H9 (cell line): ENCODE results near the gene MRPL36. TPM values are rescaled to one million over a fixed set of nuclear protein-coding genes. Genes with fewer than 3 reads are reported as not detected.

Experiments used
- DNase-seq: peaks from one replicate; pipeline ENCODE4 v3.0.0-alpha.2; 2017
- H2AFZ ChIP-seq: one replicate; pipeline ENCODE4 v1.6.1; 2013; ENCODE audit warnings: mild to moderate bottlenecking, low read length, control low read depth, moderate library complexity
- H2AK5ac ChIP-seq: 2 replicates; pipeline ENCODE4 v1.6.1; 2013; ENCODE audit warnings: low read length, control low read depth, mixed read lengths; ENCODE audit not compliant: insufficient read length
- H2BK120ac ChIP-seq: one replicate; pipeline ENCODE4 v1.6.1; 2013; ENCODE audit warnings: low read depth, mild to moderate bottlenecking, low read length, control low read depth, inconsistent platforms; ENCODE audit not compliant: poor library complexity, severe bottlenecking
- H2BK12ac ChIP-seq: 2 replicates; pipeline ENCODE4 v1.6.1; 2013; ENCODE audit warnings: low read length, control low read depth, mixed read lengths, low read depth; ENCODE audit not compliant: insufficient read length
- H2BK15ac ChIP-seq: 2 replicates; pipeline ENCODE4 v1.6.1; 2013; ENCODE audit warnings: low read depth, low read length, control low read depth
- H2BK20ac ChIP-seq: one replicate; pipeline ENCODE4 v1.6.1; 2013; ENCODE audit warnings: low read depth, mild to moderate bottlenecking, low read length, control low read depth, inconsistent platforms; ENCODE audit not compliant: poor library complexity, severe bottlenecking
- H2BK5ac ChIP-seq: 2 replicates; pipeline ENCODE4 v1.6.1; 2013; ENCODE audit warnings: low read length, control low read depth, mixed read lengths; ENCODE audit not compliant: insufficient read length
- H3K14ac ChIP-seq: 2 replicates; pipeline ENCODE4 v1.6.1; 2013; ENCODE audit warnings: low read length, control low read depth; ENCODE audit not compliant: insufficient read depth
- H3K18ac ChIP-seq: 2 replicates; pipeline ENCODE4 v1.6.1; 2013; ENCODE audit warnings: low read depth, mild to moderate bottlenecking, mixed read lengths, low read length, control low read depth; ENCODE audit not compliant: insufficient read length
- H3K23ac ChIP-seq: 2 replicates; pipeline ENCODE4 v1.6.1; 2013; ENCODE audit warnings: low read length, control low read depth, mixed read lengths, low read depth; ENCODE audit not compliant: insufficient read length
- H3K23me2 ChIP-seq: 2 replicates; pipeline ENCODE4 v1.6.1; 2013; ENCODE audit warnings: low read depth, mild to moderate bottlenecking, mixed read lengths, low read length, control low read depth; ENCODE audit not compliant: insufficient read length, poor library complexity, severe bottlenecking
- H3K27ac ChIP-seq: 2 replicates; pipeline ENCODE4 v1.5.1; 2013; ENCODE audit warnings: low read length, control low read depth, mixed read lengths, low read depth; ENCODE audit not compliant: insufficient read length
- H3K27me3 ChIP-seq: 2 replicates; pipeline ENCODE4 v1.6.1; 2013; ENCODE audit warnings: low read length, control low read depth, inconsistent platforms; ENCODE audit not compliant: insufficient read depth
- H3K4ac ChIP-seq: 2 replicates; pipeline ENCODE4 v1.6.1; 2013; ENCODE audit warnings: low read depth, mild to moderate bottlenecking, control low read depth, inconsistent platforms, low read length, moderate library complexity
- H3K4me1 ChIP-seq: 2 replicates; pipeline ENCODE4 v1.6.1; 2013; ENCODE audit warnings: low read length, control low read depth, inconsistent platforms; ENCODE audit not compliant: insufficient read depth
- H3K4me2 ChIP-seq: 2 replicates; pipeline ENCODE4 v1.6.1; 2013; ENCODE audit warnings: low read length, control low read depth, mixed read lengths; ENCODE audit not compliant: insufficient read length, insufficient read depth
- H3K56ac ChIP-seq: 2 replicates; pipeline ENCODE4 v1.6.1; 2013; ENCODE audit warnings: low read depth, mild to moderate bottlenecking, mixed read lengths, low read length, control low read depth; ENCODE audit not compliant: insufficient read length
- H3K79me1 ChIP-seq: 2 replicates; pipeline ENCODE4 v1.6.1; 2013; ENCODE audit warnings: low read depth, mild to moderate bottlenecking, moderate library complexity, low read length, control low read depth, inconsistent platforms; ENCODE audit not compliant: insufficient read depth, poor library complexity, severe bottlenecking
- H3K79me2 ChIP-seq: 2 replicates; pipeline ENCODE4 v1.6.1; 2013; ENCODE audit warnings: low read length, control low read depth, inconsistent platforms; ENCODE audit not compliant: insufficient read depth
- H3K9ac ChIP-seq: 2 replicates; pipeline ENCODE4 v1.6.1; 2013; ENCODE audit warnings: low read length, control low read depth, mixed read lengths; ENCODE audit not compliant: insufficient read length; ENCODE audit errors: extremely low read depth
- H3K9me3 ChIP-seq: one replicate; pipeline ENCODE4 v1.6.1; 2013; ENCODE audit warnings: low read depth, low read length, inconsistent platforms; ENCODE audit not compliant: control insufficient read depth
- H3T11ph ChIP-seq: one replicate; pipeline ENCODE4 v1.6.1; 2013; ENCODE audit warnings: mild to moderate bottlenecking, low read length, control low read depth, inconsistent platforms
- H4K20me1 ChIP-seq: one replicate; pipeline ENCODE4 v1.6.1; 2013; ENCODE audit not compliant: control insufficient read depth, insufficient read length, insufficient read depth
- H4K5ac ChIP-seq: 2 replicates; pipeline ENCODE4 v1.6.1; 2013; ENCODE audit warnings: low read depth, mild to moderate bottlenecking, mixed read lengths, low read length, control low read depth; ENCODE audit not compliant: insufficient read length
- H4K8ac ChIP-seq: replicated peaks from 2 replicates; pipeline ENCODE4 v1.6.1; 2013; ENCODE audit warnings: low read length, control low read depth, mixed read lengths, low read depth; ENCODE audit not compliant: insufficient read length
- H4K91ac ChIP-seq: 2 replicates; pipeline ENCODE4 v1.6.1; 2013; ENCODE audit warnings: low read depth, mild to moderate bottlenecking, moderate library complexity, mixed read lengths, low read length, control low read depth; ENCODE audit not compliant: insufficient read length
- H3K27ac Mint-ChIP-seq, 3 experiments: 2 replicates in 2 of 3; 3 replicates in 1 of 3; pipeline ENCODE4 v1.8.0; 2020 to 2021; ENCODE audit warnings: mixed read lengths in 3 of 3, mild to moderate bottlenecking in 1 of 3, moderate library complexity in 1 of 3
- H3K27me3 Mint-ChIP-seq: 2 replicates; pipeline ENCODE4 v1.8.0; 2021; ENCODE audit warnings: low read depth, mild to moderate bottlenecking, moderate library complexity, mixed read lengths
- H3K36me3 Mint-ChIP-seq, 3 experiments: 2 replicates in 2 of 3; 3 replicates in 1 of 3; pipeline ENCODE4 v1.8.0; 2020 to 2021; ENCODE audit warnings: low read depth in 3 of 3, mixed read lengths in 3 of 3; ENCODE audit not compliant: insufficient read depth in 1 of 3
- H3K4me1 Mint-ChIP-seq, 2 experiments: 2 replicates each; pipeline ENCODE4 v1.8.0; 2020; ENCODE audit warnings: mixed read lengths in 2 of 2
- H3K4me3 Mint-ChIP-seq, 2 experiments: 2 replicates in 1 of 2; 3 replicates in 1 of 2; pipeline ENCODE4 v1.8.0; 2020 to 2021; ENCODE audit warnings: mild to moderate bottlenecking in 2 of 2, mixed read lengths in 2 of 2, moderate library complexity in 1 of 2
- H3K9me3 Mint-ChIP-seq, 2 experiments: 2 replicates in 1 of 2; 3 replicates in 1 of 2; pipeline ENCODE4 v1.8.0; 2020; ENCODE audit warnings: mild to moderate bottlenecking in 2 of 2, mixed read lengths in 2 of 2, moderate library complexity in 1 of 2
- WGBS: extraction: QIAGEN DNeasy Blood & Tissue Kit; methylation state at CpG from one replicate; pipeline ENCODE4 v1.1.7; 2013; ENCODE audit warnings: missing lambda C conversion rate, low lambda C conversion rate, mixed read lengths; ENCODE audit not compliant: insufficient read length; ENCODE audit errors: extremely low coverage; 5-methylcytosine and 5-hydroxymethylcytosine counted together
- total RNA-seq: library from RNA; stranded (reverse); gene quantifications from 2 replicates; pipeline ENCODE4 v1.2.1, GENCODE V29; 2021
- TF ChIP-seq, protein P1 (sequence below): fragments of 200-600 bp; sonication (generic); conservative IDR thresholded peaks from 3 replicates; pipeline ENCODE4 v1.8.0; 2021; ENCODE audit warnings: antibody characterized with exemption, mild to moderate bottlenecking

MRPL36 gene
- total RNA-seq, 1 experiment from 2014 or later = 67.3 TPM

- Histone ChIP-seq H2AK5ac (no peak overlapping the region), H3K4me2 (no peak overlapping the region), H3K4ac (no peak overlapping the region), H2BK5ac (no peak overlapping the region), H3K27ac (no peak overlapping the region), H3K79me2 (no peaks in the 10 kb centered on the region), H3K4me1 (peaks cover 3% of the 10 kb centered on the region; the same call in 1 of the 2 replicates), H2BK120ac (no peak overlapping the region), H3K9ac (no peak overlapping the region), H2BK12ac (no peak overlapping the region), H4K8ac (no peak overlapping the region), H3K56ac (no peak overlapping the region), H3K23ac (no peak overlapping the region), H4K91ac (no peak overlapping the region), H3K79me1 (no peaks in the 10 kb centered on the region), H2BK20ac (no peak overlapping the region), H3K23me2 (peaks cover 2% of the 10 kb centered on the region), H4K20me1 (no peaks in the 10 kb centered on the region), H3K9me3 (no peaks in the 10 kb centered on the region), H4K5ac (no peak overlapping the region), H3K14ac (no peak overlapping the region), H2AFZ (no peak overlapping the region), H2BK15ac (no peak overlapping the region), H3K27me3 (no peaks in the 10 kb centered on the region), H3T11ph (no peak overlapping the region), H3K18ac (no peak overlapping the region)
- no peak for DNase-seq
- WGBS = no CpG with 5 or more reads among the region's 15 CpGs
- no peaks in the 10 kb centered on the region for H3K9me3 Mint-ChIP-seq
- H3K27me3 Mint-ChIP-seq = no peaks in the 10 kb centered on the region; the same call in 1 of the 2 replicates
- peak overlapping the region in 1 of 3 experiments; percentile 82; a peak in 1 of 7 replicates for H3K27ac Mint-ChIP-seq
- H3K4me1 Mint-ChIP-seq = peaks cover 20 to 23% of the 10 kb centered on the region in 2 experiments
- no peaks in the 10 kb centered on the region; a peak in 1 of 7 replicates for H3K36me3 Mint-ChIP-seq
- no peak overlapping the region for H3K4me3 Mint-ChIP-seq
- TF ChIP-seq, protein P1, sequence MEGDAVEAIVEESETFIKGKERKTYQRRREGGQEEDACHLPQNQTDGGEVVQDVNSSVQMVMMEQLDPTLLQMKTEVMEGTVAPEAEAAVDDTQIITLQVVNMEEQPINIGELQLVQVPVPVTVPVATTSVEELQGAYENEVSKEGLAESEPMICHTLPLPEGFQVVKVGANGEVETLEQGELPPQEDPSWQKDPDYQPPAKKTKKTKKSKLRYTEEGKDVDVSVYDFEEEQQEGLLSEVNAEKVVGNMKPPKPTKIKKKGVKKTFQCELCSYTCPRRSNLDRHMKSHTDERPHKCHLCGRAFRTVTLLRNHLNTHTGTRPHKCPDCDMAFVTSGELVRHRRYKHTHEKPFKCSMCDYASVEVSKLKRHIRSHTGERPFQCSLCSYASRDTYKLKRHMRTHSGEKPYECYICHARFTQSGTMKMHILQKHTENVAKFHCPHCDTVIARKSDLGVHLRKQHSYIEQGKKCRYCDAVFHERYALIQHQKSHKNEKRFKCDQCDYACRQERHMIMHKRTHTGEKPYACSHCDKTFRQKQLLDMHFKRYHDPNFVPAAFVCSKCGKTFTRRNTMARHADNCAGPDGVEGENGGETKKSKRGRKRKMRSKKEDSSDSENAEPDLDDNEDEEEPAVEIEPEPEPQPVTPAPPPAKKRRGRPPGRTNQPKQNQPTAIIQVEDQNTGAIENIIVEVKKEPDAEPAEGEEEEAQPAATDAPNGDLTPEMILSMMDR = no peak
These were observed 10.8 kb downstream of the MRPL36 start for GRCh38 chr5:1788828-1789227.
